IPS-20b (cell line): ENCODE data around the gene CGB5.
"Not testable (repeated sequence)": the region's sequence is repeated elsewhere in the genome, so short reads cannot be mapped to it uniquely, and the experiment has no call there.

Source experiments
- H3K27ac ChIP-seq: one replicate; pipeline ENCODE4 v1.5.1; 2013; ENCODE audit warnings: low read length
- H3K27me3 ChIP-seq: 2 replicates; pipeline ENCODE4 v1.6.1; 2013; ENCODE audit warnings: mild to moderate bottlenecking, low read length, inconsistent platforms; ENCODE audit not compliant: insufficient read depth
- H3K36me3 ChIP-seq: 2 replicates; pipeline ENCODE4 v1.6.1; 2013; ENCODE audit warnings: low read depth, mild to moderate bottlenecking, inconsistent platforms, low read length, moderate library complexity; ENCODE audit not compliant: insufficient read depth
- H3K4me1 ChIP-seq: 2 replicates; pipeline ENCODE4 v1.6.1; 2013; ENCODE audit warnings: mild to moderate bottlenecking, control low read depth, inconsistent platforms, low read length, moderate library complexity; ENCODE audit not compliant: insufficient read depth
- H3K4me3 ChIP-seq: 2 replicates; pipeline ENCODE4 v1.5.1; 2013; ENCODE audit warnings: mild to moderate bottlenecking, low read length, inconsistent platforms
- H3K9ac ChIP-seq: 2 replicates; pipeline ENCODE4 v1.6.1; 2013; ENCODE audit warnings: low read depth, mild to moderate bottlenecking, inconsistent platforms, low read length, moderate library complexity
- H3K9me3 ChIP-seq: 2 replicates; pipeline ENCODE4 v1.6.1; 2013; ENCODE audit warnings: mild to moderate bottlenecking, low read depth, low read length, inconsistent platforms; ENCODE audit not compliant: insufficient read depth

The CGB5 gene

GRCh38 chr19:49064768-49065611, 21.3 kb downstream of the CGB5 start, which contains the start of gene NTF4:
Gene NTF4, minus strand, starts transcription at chr19:49064818. Its CDS starts 2,821 bp downstream, at chr19:49061997.
- no peak within 1 kb of the TSS for H3K27ac ChIP-seq
- peaks cover 55% of the 10 kb centered on the region for H3K27me3 ChIP-seq
- H3K4me1 ChIP-seq = peaks cover 17% of the 10 kb centered on the region
- H3K9ac ChIP-seq = peak within 1 kb of the TSS; percentile 45
- H3K4me3 ChIP-seq = peak within 1 kb of the TSS; percentile 48; the same call in 1 of the 2 replicates
- no peaks in the 10 kb centered on the region for H3K9me3 ChIP-seq
- H3K36me3 ChIP-seq = no peaks in the 10 kb centered on the region

GRCh38 chr19:49065905-49066512, 22.4 kb downstream of the CGB5 start:
- H3K4me1 ChIP-seq = peaks cover 17% of the 10 kb centered on the region

DNA sequence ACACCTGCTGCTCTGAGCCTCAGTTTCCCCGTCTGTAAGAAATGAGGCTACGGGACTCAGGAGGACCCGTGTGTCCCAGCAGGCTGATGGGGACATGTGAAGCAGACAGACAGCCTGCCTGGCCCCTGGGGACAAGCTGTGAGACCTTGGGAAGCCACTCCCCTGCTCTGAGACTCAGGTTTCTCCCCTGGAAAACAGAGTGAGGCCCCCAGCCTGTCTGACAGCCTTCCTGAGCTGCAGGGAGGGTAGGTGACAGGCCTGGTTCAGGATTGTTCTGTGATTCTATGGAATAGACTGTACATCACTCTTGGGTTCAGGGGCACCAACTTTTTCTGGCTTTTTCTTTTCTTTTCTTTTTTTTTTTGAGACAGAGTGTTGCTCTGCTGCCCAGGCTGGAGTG, 23.9 kb downstream of the CGB5 start:
- Histone ChIP-seq H3K4me3 (no peak overlapping the region), H3K9me3 (no peaks in the 10 kb centered on the region), H3K4me1 (peaks cover 17% of the 10 kb centered on the region), H3K27ac (no peak overlapping the region), H3K9ac (no peak overlapping the region), H3K27me3 (peaks cover 75% of the 10 kb centered on the region), H3K36me3 (no peaks in the 10 kb centered on the region)

More at GRCh38 chr19:49065905-49066512, 22.4 kb downstream of the CGB5 start:
- H3K9me3 ChIP-seq = no peaks in the 10 kb centered on the region
- H3K27me3 ChIP-seq = peaks cover 63% of the 10 kb centered on the region
- no peak overlapping the region for H3K27ac ChIP-seq
- no peak overlapping the region for H3K9ac ChIP-seq
- H3K36me3 ChIP-seq = no peaks in the 10 kb centered on the region
- no peak overlapping the region for H3K4me3 ChIP-seq

DNA sequence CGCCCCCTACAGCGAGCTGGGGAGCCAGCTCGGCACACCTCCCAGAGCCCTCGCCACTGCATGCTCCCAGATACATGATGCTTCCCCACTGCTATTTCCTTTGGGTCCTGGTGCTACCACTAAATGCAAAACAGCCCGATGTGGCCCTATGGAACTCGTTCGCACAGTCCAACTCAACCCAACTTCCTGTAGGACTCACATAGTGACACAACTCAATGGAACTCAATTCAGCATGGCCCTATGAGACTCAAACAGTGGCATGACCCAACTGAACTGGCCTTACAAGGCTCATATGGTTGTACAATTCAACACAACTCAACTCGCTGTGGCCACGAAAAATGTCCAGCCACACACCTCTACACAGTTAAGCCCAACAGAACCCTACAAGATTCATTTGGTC, 25.4 kb downstream of the CGB5 start:
- no peak overlapping the region for H3K9ac ChIP-seq
- H3K27ac ChIP-seq = no peak overlapping the region
- H3K36me3 ChIP-seq = no peaks in the 10 kb centered on the region
- no peak overlapping the region for H3K4me3 ChIP-seq
- peaks cover 15% of the 10 kb centered on the region for H3K4me1 ChIP-seq
- H3K27me3 ChIP-seq = peaks cover 88% of the 10 kb centered on the region
- no peaks in the 10 kb centered on the region for H3K9me3 ChIP-seq

GRCh38 chr19:49070416-49070815, 26.8 kb downstream of the CGB5 start:
- Histone ChIP-seq H3K27me3 (peaks cover 88% of the 10 kb centered on the region), H3K4me3 (no peak overlapping the region), H3K4me1 (peaks cover 11% of the 10 kb centered on the region), H3K9me3 (no peaks in the 10 kb centered on the region), H3K27ac (no peak overlapping the region), H3K36me3 (no peaks in the 10 kb centered on the region), H3K9ac (no peak overlapping the region)

DNA sequence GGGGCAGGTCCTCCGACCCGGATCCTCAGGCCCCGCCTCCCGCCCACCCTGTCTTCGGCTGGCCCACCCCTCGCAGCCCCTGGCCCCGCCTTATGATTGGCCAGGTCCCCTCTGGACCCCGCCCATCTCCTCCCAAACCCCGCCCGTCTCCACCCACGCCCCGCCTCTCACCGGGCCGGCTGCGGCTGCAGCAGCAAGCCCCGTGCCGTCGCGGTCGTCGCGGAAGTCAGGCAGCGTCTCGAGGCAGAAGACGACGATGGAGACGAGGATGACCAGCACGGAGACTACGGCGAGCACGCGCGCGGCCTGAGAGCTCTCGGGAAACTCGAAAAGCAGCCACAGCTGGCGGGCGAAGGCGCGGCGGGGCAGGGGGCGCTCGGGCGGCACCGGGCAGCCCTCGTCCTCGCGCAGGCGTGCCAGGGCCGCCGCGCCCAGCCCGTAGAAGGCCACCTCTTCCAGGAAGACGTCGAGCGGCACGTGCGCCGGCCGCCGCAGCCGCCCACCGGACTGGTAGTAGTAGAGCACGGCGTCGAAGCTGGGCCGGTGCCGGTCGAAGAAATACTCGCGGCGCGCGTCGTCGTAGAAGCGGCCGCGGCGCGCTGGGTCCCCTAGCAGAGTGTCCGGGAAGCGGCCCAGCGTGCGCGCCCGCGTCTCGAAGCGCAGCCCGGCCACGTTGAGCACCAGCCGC, 28.4 kb downstream of the CGB5 start:
- Histone ChIP-seq H3K9me3 (no peaks in the 10 kb centered on the region), H3K4me1 (no peaks in the 10 kb centered on the region), H3K36me3 (no peaks in the 10 kb centered on the region), H3K27me3 (peaks cover 72% of the 10 kb centered on the region), H3K9ac (no peak overlapping the region), H3K4me3 (no peak overlapping the region), H3K27ac (no peak overlapping the region)

GRCh38 chr19:49073514-49074378, 30.1 kb downstream of the CGB5 start:
- Histone ChIP-seq H3K4me1 (no peaks in the 10 kb centered on the region), H3K36me3 (no peaks in the 10 kb centered on the region), H3K9ac (no peak overlapping the region), H3K4me3 (no peak overlapping the region), H3K27me3 (peaks cover 57% of the 10 kb centered on the region), H3K27ac (no peak overlapping the region), H3K9me3 (no peaks in the 10 kb centered on the region)

GRCh38 chr19:49074869-49075268, 31.2 kb downstream of the CGB5 start:
- H3K27ac ChIP-seq, H3K36me3 ChIP-seq, H3K4me3 ChIP-seq, H3K9ac ChIP-seq, H3K9me3 ChIP-seq, H3K4me1 ChIP-seq: not testable (repeated sequence)
- peaks cover 45% of the 10 kb centered on the region for H3K27me3 ChIP-seq

DNA sequence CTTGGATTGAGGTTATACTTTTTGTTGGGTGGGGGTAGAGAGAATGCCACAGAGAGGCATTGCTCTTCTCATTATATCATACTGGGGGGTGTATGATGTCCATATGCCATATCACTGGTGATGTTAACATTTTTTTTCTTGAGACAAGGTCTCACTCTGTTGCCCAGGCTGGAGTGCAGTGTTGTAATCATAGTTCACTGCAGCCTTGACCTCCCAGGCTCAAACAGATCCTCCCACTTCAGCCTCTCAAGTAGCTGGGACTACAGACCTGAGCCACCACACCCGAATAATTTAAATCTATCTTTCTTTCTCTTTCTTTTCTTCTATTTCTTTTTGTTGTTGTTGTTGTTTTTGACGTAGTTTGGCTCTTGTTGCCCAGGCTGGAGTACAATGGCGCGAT, 36.7 kb downstream of the CGB5 start:
- Histone ChIP-seq H3K27ac (no peak overlapping the region), H3K27me3 (no peaks in the 10 kb centered on the region; the same call in 1 of the 2 replicates), H3K4me3 (no peak overlapping the region), H3K36me3 (no peaks in the 10 kb centered on the region), H3K9me3 (no peaks in the 10 kb centered on the region), H3K9ac (no peak overlapping the region), H3K4me1 (no peaks in the 10 kb centered on the region)

GRCh38 chr19:49081273-49081672, 37.6 kb downstream of the CGB5 start:
- no peaks in the 10 kb centered on the region for H3K27me3 ChIP-seq
- no peaks in the 10 kb centered on the region for H3K9me3 ChIP-seq
- H3K4me1 ChIP-seq = no peaks in the 10 kb centered on the region
- no peak overlapping the region for H3K4me3 ChIP-seq
- H3K9ac ChIP-seq = no peak overlapping the region
- H3K36me3 ChIP-seq = peaks cover 1% of the 10 kb centered on the region; the same call in 1 of the 2 replicates
- no peak overlapping the region for H3K27ac ChIP-seq
